Muscle of back (tissue), 11 donors: ENCODE results near the gene TSPOAP1. TPM values are rescaled to one million over a fixed set of nuclear protein-coding genes. Genes with fewer than 3 reads are reported as not detected.

ENCODE experiments used
- DNase-seq, 3 donors: peaks; one replicate each; pipeline versions ENCODE4 v3.0.0 to v3.0.0-alpha.2; 2013
- polyA plus RNA-seq, 10 donors: library from polyadenylated mRNA; unstranded; fragments of 120-200 nt; gene quantifications; one replicate each; pipeline ENCODE4 v1.2.1, GENCODE V29; 2013; ENCODE audit not compliant: insufficient read length in 10 of 10

Gene TSPOAP1
- polyA plus RNA-seq, 10 donors: 3.3 to 6.8 (median 4.3) TPM

DNA sequence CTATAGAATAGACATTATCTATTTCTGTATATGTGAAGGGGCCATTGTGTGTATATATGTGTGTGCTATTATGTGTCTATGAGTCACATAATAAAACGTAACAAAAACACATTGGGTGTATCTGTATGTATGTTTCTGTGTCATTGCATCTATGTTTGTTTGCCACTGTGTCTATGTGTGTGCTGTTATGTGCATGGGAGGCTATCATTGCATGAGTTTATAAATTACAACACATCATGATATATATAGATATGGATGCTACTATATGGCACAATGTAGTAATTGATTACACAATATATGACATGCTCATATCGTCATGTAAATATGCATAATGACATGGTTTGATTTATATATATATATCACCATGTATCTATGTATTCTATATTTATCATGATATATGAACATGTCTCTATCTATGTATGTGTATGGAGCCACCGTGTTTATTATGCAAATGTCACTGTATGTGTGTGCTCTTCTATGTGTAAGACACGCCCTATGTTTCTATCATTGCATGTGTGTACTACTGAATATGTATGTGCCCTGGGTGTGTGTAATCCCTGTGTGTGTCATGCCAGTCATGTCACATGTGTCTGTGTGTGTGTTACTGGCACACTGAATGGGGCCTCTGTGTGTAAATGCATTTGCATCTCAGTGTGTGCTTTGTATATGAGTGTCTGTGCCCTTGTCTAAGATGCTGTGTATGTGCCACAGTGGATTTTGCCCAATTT lies 1.4 kb upstream of the TSPOAP1 start:
- DNase-seq: no peak

- peak in 1 of 3 donors; percentile 45 for DNase-seq
These were observed 627 bp upstream of the TSPOAP1 start for GRCh38 chr17:58329035-58329809.

GRCh38 chr17:58327363-58328194 lies 1.0 kb downstream of the TSPOAP1 start:
- DNase-seq: no peak

- no peak for DNase-seq
These were observed 1.8 kb downstream of the TSPOAP1 start for GRCh38 chr17:58326609-58327362.

DNA sequence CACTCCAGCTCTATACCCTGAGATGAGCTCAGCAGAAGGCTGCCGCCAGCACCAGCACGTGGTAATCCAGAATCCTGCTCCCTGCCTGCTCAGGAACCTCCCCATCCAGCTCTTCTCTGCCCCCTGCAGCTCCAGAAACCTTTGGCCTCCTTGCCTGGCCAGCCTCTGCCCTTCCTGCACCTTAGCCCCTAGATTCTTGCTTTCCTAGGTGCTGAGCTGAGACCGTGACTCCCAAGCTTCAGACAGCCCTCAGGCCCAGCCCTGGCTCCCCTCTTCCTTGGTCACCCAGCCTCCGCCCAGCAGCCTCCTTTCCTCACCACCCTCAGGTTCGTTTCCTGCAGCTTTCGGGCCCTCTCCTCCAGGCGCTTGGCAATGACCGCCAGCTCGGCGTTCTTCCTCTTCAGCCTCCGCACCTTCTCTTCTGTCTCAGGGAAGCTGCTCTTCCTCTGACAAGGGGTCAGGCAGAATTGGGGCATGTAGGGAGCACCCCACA lies 2.6 kb downstream of the TSPOAP1 start:
- DNase-seq: no peak

DNA sequence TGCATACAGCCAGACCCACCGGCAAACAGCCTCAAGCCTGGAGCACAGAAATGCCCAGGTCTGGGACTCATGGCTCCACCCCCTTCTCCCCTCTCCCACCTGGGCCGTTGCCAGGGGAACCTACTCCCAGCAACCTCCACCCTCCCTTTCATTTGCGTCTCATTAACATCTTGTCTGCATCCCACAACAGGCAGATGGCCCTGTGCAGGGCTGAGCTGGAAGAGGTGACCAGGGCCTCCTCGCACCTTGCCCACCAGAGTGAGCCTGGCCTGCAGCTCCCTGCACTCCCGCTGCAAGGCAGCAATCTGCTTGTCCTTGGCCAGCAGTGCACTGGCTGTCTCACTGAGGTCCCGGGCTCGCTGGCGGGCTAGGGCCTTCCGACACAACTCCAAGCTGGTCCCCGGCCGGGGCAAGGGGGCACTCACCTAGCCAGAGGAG lies 3.3 kb downstream of the TSPOAP1 start:
- no peak for DNase-seq

DNA sequence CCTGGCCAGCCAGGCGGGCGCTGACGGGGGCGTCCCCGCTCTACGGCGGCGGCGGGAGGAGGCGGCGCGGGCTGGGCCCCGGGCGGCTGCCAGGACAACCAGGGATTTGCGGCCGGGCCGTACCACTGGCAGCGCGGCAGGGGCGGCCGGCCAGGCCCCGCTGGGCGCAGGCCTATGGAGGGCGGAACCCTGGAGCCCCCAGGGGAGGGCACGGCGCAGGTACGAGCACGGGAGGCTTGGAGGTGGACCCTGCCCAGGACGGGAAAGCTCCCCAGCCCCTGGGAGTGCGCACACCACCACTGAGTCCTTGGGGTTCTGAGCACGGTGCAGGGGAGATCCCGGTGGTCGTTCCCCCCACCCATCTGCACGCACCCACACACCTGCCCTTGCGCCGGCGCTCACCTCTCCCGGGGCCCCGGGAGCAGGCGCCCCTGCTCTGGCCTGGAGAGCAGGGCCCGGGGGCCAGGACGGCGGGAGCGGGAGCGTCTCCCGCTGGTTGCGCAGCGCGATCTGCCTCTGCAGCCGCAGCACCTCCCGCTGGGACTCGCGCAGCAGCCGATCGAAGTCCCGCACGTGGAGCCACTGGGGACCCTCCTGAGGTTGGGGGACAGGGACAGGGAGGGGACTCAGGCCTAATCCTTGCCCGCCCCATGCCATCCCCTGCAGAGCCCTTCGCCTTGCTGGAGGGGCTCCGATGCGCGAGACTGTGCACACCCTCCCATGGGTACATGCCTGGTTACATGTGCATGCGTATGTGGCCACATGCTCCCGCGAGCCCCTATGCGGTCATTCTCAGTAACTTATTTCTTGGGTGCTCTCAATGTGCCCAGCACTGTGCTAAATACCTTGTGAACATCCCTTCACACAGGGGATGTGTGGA lies 3.9 kb downstream of the TSPOAP1 start:
- peak in 1 of 3 donors; percentile 55 for DNase-seq

- no peak for DNase-seq
These were observed 4.6 kb downstream of the TSPOAP1 start for GRCh38 chr17:58324056-58324408.

GRCh38 chr17:58323366-58324055 lies 5.1 kb downstream of the TSPOAP1 start:
- no peak for DNase-seq

- no peak for DNase-seq
These were observed 5.9 kb downstream of the TSPOAP1 start for GRCh38 chr17:58322581-58323185.

DNA sequence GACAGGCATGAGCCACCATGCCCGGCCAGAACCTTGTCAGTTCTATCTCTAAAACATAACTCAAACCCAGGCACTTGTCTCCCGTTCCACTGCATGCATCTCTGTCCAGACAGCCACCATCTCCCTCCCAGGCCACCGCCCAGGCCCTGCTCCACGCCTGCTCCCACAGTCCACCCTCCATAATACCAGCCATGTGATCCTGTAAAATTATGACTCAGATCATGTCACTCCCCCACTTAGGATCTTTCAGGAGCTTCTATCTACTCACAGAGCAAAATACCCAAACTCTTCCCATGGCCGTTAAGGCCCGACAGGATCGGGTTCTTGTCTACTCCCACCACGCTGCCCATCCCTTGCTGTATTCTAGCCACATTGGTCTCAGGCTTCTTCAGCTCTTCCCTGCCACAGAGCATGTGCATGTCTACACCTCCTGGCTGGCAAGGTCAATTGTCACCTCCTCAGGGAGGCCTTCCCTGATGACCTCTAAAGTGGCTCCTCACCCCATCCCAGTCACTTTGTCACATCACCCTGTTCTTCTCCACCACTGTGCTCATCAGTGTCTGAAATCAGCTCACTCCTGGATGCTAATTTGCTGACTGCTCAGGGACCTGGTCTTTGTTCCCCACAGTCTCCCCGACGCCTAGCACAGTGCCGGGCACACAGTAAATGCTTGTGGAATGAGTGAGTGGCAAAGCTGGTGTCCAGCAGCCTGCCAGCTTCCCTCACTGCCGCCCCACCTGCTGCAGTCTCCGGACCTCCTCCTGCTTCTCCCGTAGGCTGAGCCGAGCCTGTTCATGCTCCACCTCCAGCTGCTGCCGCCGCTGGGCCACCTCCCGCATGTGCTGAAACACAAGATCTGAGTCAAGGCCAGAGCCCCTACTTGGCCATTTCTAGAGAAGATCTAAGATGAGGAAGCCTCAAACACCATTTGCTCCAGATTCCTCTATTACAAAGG lies 6.7 kb downstream of the TSPOAP1 start:
- no peak for DNase-seq

DNA sequence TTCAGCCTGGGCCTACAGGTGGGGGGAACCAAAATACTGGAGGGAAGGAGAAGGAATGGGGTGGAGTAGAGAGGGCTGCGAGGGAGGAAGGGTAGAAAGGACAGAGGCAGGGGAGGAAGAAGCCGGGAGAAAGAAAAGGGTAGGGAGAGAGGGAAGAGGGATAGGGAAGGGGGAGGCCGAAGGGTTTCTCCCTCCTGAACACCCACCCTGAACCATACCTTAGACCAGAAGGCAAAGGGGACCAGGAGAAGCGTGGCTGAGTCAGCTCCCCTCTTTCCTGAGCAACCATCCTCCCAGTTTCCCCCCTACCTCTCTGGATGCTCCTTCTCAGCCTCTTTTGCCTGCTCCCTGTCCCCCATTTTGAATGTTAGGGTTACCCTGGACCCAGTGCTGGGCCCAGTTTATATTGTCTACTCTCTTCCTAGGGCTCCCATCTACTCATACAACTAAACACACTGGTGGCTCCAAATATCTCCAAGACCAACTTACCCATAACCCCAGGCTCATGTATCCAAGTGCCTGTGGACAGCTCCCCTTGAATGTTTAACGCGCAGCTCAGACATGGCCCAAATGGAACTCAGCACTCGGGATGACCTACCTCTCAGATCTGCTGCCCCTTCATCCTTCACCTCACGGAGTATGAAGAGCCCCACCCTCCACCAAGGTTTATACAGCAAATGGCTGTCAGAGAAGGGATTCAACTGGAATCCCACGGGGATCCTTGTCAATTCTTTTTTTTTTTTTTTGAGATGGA lies 7.8 kb downstream of the TSPOAP1 start:
- DNase-seq: no peak

DNA sequence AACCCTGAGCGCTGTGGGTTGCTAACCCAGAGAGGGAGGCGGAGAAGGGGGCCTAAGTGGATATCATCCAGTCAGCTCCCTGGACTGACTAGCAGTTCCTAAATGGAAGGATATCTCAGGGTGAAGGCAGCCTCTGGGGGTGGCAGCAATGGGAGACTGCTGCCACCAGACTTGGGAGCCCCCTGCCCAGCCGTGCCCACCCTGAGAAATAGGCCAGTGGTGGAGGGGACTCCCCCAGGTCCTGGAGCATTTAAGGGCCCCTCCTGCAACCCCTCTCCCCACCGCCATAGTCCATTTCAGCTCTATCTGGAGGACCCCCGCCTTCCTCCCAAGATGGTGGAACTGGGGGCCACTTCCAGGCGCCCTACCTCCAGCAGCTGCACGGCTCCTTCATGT lies 8.4 kb downstream of the TSPOAP1 start:
- no peak for DNase-seq

GRCh38 chr17:58319173-58320162 lies 9.1 kb downstream of the TSPOAP1 start:
- DNase-seq: no peak

- DNase-seq: no peak
These were observed 9.9 kb downstream of the TSPOAP1 start for GRCh38 chr17:58318627-58319172.

- DNase-seq: no peak
These were observed 10.5 kb downstream of the TSPOAP1 start for GRCh38 chr17:58318065-58318481.
